WI38 (cell line): ENCODE results near the gene DLGAP1.

ENCODE experiments used
- H3K4me3 ChIP-seq: 2 replicates; pipeline ENCODE4 v1.5.1; 2011; ENCODE audit warnings: low read depth, mild to moderate bottlenecking, control low read depth, low read length
- TF ChIP-seq, protein P1 (sequence below): IDR thresholded peaks from 2 replicates; pipeline ENCODE4 v1.5.1; 2012; ENCODE audit warnings: low read depth, mild to moderate bottlenecking, control low read depth, low read length

The DLGAP1 gene

GRCh38 chr18:3625742-3626091 is 829.4 kb downstream of the DLGAP1 start:
- TF ChIP-seq, protein P1, sequence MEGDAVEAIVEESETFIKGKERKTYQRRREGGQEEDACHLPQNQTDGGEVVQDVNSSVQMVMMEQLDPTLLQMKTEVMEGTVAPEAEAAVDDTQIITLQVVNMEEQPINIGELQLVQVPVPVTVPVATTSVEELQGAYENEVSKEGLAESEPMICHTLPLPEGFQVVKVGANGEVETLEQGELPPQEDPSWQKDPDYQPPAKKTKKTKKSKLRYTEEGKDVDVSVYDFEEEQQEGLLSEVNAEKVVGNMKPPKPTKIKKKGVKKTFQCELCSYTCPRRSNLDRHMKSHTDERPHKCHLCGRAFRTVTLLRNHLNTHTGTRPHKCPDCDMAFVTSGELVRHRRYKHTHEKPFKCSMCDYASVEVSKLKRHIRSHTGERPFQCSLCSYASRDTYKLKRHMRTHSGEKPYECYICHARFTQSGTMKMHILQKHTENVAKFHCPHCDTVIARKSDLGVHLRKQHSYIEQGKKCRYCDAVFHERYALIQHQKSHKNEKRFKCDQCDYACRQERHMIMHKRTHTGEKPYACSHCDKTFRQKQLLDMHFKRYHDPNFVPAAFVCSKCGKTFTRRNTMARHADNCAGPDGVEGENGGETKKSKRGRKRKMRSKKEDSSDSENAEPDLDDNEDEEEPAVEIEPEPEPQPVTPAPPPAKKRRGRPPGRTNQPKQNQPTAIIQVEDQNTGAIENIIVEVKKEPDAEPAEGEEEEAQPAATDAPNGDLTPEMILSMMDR: no peak
- no peak overlapping the region for H3K4me3 ChIP-seq

GRCh38 chr18:3624935-3625741 is 830.0 kb downstream of the DLGAP1 start:
- H3K4me3 ChIP-seq: peak overlapping the region; percentile 44
- TF ChIP-seq, protein P1: no peak

GRCh38 chr18:3624546-3624934 is 830.6 kb downstream of the DLGAP1 start:
- TF ChIP-seq, protein P1: no peak
- H3K4me3 ChIP-seq: peak overlapping the region; percentile 44

GRCh38 chr18:3623769-3624545 is 831.1 kb downstream of the DLGAP1 start:
- TF ChIP-seq, protein P1: no peak
- H3K4me3 ChIP-seq: peak overlapping the region; percentile 44

- no peak overlapping the region for H3K4me3 ChIP-seq
- TF ChIP-seq, protein P1: no peak
Observed at GRCh38 chr18:3620146-3621119, 834.7 kb downstream of the DLGAP1 start.

DNA sequence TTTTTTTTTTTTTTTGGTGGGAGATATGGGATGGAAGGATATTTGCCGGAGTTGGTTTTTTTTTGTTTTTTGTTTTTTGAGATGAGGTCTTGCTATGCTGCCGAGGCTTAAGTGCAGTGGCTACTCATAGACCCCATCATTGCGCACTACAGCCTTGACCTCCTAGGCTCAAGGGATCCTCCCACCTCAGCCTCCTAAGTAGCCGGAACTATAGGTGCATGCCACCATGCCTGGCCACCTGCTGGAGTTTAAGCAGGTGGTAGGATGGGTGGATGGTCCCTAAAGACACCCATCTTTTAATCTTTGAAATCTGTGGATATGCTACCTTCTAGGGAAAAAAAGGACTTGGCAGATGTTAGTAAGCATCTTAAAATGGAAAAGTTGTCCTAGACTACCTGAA is 835.4 kb downstream of the DLGAP1 start:
- H3K4me3 ChIP-seq: no peak overlapping the region
- TF ChIP-seq, protein P1: no peak
